ENCODE data around the gene BTG4.

BTG4 gene

DNA sequence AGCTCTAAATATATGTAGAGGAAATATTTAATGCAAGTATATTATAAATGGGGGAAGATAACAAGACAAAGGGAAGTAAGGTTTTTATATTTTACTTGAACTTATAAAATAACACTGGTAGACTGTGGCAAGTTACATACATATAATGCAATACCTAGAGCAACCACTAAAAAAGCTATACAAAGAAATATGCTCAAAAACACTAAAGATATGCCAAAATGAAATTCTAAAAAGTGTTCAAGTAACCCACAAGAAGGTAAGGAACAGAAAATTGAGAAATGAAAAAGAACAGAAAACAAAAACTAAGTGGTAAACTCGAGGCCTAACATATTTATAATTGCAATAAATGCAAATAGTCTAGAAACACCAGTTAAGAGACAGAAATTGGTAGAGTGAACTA is 32.5 kb downstream of the BTG4 start:
- no peak for DNase-seq

DNA sequence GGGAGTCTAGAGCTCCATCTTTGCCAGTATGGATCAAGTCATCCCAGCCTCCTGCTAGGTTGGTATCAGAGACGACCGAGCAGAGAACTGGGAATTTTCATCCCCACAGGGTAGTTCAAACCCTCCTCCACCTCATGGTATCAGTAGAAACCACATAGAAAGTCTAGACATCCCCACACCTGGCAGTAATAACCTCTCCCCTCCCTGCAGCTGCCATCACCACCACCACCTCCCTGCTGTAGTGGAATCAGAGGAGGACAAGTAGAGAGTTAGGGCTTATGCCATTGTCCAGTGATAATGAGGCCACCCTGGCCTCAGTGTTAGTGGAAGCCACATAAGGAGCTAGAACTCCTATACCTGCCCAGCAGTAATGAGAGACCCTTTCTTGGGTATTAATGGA is 34.3 kb downstream of the BTG4 start:
- DNase-seq: no peak

DNA sequence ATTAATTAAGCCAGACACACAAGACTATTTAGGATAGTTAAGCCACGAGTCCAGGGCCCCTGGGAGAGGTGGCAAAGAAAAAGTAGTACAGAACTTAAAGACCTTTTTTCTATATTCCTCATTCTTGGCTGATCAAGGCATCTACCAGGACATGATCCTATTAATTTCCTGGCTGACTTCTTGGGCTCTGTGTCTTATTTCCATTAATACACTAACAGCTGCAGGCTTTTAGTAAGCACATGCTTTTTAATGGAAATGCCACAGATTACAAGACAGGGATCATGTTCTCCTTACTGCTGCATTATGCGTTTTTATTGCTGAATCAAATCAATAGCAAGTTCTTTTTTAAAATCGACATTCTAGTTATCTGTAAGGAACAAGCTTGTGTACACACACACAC is 35.2 kb downstream of the BTG4 start:
- no peak for DNase-seq

DNA sequence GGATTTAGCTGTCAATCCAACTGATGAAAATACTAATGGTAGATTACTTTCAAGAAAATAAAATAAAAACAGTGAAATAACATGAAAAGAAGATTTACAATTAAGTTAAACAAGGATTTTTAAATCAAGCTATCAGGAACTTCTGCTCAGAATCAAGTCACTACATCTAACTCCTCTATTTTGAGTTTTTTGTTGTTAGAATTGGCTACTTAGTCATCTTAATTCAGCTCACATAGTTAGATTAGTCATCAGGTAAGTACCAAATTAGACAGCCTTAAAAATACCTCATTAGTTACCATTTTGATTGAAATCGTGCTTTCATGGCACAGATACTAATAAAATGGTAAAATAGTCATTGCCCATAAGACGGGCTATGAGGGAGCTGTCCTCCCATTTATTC is 35.8 kb downstream of the BTG4 start:
- no peak for DNase-seq

DNA sequence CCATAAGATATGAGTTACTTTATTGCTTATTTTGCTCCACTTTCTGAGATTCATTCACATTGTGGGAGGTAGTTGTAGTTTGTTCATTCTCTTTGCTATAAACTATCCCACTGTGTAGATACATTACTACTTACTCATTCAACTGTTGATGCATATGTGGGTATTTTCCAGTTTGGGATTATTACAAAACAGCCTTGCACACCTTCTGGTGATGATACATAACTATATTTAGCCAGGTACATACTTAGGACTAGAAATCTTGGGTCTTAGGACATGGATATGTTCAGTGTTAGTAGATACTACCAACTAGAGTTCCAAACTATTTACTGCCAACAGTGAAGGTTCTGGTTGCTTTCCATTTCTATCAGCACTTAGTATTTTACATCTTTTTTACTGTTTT is 37.8 kb downstream of the BTG4 start:
- DNase-seq: no peak

DNA sequence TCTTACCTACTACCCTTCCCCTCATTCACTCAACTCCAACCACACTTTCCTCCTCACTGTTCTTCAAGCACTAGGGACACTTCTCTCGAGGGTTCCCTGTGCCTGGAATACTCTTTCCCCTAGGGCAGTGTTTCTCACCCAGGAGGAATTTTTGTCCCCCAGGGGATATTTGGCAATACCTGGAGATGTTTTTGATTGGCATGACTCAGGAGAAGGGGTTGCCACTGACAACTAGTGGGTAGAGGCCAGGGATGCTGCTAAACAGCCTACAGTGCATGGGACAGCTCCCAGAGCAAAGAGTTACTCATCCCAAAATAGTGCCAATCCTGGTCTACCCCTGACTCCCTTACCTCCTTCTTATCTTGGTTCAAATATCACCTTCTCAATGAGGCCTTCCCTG is 40.0 kb downstream of the BTG4 start:
- no peak for DNase-seq

DNA sequence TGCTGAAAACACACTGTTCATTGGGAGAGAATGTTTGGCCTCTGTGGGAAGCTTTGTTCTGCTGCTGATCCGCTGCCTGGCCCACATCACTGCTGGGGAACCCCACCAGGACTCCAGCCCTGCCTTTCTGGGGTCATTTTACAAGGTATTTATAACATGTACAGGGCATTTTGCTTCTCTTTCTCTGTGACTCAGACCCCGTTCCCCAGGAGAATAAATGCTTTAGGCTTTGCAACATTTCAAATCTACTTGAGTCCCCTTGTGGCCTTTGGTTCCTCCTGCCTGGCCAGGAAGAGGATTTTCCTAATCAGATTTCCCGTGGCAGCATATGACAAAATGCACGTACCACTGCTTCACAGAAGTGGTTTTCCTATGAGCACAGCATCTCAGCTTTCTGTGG is 43.0 kb downstream of the BTG4 start:
- DNase-seq: no peak

DNA sequence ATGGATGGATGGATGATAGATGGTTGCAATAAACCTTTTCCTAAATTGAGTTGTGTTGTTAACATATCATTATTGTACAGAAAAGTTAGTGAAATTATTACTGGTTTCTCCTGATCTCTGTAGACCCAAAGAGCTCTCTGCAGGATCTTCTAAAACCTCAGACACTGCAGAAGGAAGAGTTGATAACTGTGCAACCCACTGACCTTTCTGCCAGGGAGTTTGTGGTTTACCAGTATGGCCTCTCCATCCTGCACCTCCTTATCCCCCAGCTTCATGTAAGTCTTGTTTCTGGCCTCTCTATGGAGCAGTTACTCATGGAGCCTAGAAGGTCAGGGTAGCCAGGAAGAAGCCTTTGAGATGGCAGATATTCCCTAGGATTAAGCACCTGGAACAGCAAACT is 45.6 kb downstream of the BTG4 start:
- DNase-seq: no peak

DNA sequence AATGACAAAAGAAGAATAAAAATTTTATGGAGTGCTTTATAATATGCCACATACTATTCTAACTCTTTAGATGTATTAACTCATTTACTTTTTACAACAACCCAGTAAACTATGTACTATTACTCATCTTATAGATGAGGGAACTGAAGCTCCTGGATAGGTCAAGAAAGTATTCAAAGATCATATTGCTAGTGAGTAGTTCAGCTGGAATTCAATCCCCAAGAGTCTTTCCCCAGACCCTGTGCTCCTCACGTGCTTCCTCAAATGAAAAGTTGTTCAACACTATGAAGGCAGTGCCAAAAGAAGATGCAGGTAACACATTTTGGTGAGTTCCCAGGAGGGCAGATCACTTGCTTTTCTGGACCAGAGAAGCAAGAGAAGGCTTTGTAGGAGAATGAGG is 46.8 kb downstream of the BTG4 start:
- no peak for DNase-seq

DNA sequence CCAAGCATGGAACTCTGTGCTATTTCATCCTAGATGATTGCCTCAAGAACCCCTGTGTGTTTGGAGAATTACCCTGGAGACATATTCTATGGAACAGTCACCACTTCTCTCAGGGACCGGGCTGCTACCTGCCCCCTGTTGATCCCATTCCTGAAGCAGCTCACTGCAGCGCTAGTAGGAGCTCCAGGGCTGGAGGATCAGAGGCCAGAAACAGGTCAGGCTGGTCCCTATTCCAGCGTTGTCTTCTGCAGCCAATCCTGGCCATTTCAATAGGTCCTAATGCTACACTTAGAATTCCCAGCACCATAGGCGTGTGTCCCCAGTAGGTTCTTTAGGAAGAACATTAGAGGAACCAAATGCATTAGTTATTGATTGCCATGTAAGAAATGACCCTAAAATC is 48.9 kb downstream of the BTG4 start:
- no peak for DNase-seq

DNA sequence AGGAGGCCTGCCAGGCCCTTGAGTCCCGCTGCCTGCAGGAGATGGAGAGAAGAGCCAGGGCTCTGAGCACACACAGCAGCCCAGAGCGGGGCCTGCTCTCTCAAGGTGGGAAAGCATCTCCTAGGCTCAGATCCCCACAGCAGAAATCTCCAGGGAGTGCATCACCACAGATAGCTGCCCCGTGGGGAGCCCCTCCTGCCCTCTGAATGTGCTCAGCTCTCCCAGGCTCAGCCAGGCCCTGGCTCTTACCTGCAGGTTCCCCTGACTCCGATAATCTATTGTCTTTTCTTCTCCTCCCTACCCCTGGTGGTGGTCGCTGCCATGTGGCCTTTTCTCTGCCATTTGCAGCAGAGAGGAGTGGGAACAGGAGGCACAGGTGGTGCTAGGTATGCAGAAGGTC is 49.9 kb downstream of the BTG4 start:
- no peak for DNase-seq

DNA sequence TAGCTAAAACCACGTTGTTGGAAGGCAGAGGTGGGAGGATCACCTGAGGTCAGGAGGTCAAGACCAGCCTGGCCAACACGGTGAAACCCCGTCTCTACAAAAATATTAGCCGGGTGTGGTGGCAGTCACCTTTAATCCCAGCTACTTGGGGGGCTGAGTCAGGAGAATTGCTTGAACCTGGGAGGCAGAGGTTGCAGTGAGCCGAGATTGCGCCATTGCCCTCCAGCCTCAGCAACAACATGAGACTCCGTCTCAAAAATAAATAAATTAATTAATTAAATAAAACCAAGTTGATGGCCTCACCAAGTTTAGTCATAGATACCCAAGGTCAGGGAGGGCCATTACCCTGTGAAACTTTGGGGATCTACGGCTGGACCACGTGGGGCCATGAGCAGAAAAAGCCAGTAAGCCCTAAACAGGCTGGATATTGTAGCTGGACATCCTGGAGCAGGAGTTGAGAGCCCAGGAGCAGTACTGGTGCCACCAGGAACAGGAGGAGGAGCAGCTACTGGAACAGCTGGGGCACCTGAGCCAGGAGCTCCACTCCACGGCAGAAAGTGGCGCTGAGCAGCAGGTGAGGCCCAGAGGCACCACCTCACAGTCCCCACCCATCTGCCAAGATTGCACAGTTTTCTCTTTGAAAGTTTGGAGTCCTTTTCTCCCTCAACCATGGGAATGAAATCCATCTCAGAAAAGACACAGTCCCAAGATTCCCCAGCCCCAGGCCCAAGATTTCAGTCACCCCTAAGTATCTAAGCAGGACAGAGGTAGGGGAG is 50.5 kb downstream of the BTG4 start:
- DNase-seq: no peak

DNA sequence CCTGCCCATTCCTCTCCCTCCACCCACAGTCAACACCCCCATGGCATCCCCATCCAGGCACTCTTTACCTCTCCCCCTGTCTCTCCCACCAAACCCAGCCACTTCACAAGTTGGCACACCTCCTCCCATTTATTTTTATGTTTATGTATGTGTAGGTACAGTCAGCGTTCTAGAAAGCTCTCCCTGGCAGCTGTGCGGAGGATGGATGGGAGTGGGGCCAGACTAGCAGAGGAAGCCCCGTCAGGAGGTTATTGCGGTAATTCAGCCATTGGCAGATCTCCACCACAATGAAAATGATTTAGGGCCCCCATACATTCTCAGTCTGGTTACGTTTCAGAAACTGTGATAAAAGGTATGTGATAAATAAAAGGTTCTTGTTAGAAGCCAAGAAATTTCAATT is 51.3 kb downstream of the BTG4 start:
- DNase-seq: no peak

DNA sequence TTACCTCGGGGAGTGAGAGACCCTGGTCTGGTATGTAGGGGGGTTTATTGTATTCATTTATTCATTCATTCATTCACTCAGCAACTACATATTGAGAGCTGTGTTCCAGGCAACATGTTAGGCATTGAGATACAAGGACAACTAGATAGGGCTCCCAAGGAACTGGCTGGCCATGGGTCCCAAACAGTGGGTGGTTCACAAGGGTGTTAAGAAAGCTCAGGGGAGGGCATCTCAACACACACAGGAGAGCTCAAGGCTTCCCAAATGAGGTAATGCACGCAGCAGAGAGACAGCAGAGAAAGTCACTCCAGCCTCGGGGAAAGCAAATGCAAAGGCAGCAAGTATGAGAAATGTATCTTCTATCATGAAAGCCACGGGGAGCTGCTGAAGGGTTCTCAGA is 51.8 kb downstream of the BTG4 start:
- no peak for DNase-seq

DNA sequence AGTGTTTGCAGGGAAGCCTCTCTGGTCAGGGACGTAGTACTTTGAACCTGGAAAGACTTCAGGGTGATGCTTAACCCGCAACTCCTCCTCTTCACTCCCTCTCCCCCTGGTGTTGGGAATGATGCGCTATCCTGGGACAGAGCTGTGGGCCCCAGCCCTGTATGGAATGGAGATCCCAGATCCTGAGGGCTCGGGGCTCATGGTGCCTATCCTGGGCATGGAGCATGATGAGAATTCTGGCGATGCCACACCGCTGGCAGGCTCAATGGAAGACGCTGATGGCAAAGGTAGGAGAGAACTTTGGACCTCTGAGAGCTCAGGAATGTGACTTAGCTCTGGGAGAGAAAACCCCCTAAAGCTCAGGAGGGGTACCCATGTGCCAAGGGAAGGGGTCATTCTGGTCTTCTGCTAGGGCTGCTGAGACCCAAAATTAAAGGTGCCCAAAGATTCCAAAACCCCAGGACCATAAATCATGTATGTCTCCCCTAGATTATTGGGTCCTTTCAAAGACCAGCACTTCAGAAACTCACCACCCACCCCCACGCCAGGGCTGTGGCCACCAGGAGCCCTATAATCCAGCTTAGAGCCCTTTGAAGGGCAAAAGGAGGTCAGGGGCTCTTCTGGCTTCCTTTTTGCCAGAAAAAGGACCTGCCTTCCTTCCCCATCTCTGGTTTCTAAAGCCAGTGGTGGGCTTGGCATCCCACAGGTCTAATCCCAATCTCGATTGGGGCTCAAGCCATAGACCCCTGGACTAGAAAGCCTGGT is 52.5 kb downstream of the BTG4 start:
- DNase-seq: no peak

DNA sequence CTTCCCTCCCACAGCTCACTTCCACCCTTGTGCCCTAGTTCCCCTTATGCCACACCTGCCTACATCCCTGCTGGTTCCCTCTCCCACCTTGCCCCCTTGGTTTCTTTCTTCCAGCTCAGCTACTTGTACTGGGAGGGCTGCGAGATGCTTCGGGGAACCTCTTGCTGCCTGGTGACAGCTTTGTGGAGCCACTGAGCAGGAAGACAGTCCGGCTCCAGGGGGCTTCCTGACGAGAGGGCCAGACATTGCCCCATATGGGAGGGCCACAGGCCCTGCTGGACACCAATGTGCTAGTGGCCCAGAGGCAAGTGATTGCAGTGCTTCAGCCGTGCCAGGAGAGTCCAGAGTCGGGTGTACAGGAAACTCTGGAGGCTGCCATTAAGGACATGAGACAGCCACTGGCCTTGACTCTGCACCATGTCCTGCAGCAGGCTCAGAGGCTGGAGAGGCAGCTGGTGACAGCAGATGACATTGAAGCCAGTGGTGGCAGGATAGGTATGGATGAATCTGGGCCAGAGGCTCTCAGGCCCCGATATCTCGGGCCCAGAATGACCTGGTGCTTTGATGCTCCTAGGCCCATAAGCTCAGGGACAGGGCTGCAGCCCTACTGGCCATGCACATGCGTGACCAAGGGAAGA is 54.3 kb downstream of the BTG4 start:
- DNase-seq: no peak

DNA sequence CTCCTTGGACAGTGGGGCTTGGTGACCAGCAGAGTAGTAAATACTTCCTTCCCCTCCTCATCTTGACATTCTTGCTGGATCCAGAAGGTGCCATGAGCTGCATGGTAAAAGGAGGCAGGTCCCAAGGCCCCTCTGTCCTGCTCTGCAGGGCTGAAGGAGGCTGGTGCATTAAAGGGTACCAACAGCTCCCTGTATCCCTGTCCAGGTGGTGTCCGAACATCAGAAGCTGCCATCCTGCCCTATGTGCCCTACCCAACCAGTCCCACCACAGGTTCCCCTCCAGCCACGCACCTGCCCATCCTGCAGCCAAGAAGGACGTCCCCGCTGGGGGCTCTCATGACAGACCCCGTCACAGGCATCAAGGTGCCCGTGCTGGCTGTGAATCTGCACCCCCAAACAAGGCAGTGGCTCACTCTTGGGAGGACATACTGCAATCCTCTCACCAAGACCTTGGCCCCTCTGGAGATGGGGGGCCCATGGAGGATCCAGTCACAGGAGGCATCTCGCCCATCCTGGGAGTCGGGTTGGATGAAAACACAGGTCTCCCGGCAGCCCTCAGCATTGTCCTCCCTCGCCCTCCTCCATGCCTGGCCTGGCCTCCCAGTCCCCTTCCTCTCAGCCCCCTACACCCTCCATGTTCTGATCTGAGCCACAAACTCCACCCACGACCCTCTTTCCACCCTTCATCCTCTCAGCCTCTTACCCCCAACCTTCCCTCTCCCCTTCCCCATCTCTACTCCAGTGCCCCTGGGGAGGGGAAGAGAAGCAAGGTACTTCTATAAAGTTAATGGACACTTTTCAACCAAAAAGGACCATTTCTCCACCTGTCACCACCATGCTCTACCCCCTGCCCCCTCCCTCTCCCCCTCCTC is 55.1 kb downstream of the BTG4 start:
- no peak for DNase-seq

DNA sequence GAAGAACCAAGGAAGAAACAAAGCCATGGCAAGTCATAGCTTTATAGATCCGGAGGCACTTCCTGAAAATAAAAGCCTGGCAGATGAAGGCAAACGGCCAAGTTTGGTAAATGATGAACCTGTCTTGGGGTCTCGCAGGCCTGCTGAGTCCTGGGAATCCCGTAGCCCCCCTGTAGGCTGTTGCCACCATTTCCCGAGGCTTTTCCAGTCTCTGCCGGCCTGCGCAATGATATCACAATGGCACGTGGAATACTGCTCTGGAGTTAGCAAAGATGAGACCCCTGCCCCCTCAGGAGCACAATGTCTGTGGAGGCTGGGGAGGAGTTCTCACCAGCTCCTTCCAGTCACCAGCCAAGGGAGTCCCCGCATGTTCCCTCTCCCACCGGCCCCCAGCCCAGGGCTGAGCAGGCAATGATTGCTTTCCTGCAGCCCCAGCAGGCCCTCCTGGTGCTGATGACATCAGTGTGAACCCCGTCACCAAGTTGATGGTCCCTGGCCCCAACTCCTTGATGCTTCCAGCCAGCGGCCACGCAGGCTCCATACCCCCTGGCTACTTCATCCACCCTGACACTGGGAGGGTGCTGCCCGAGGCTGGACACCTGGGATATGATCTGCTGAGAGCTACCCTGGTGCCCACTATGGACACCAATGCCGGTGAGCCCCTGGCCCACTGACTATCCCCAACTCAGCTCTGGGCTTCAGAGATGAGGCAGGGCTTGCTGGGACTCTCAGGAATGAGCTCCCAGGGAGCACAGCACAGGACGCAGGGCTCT is 55.9 kb downstream of the BTG4 start:
- no peak for DNase-seq

DNA sequence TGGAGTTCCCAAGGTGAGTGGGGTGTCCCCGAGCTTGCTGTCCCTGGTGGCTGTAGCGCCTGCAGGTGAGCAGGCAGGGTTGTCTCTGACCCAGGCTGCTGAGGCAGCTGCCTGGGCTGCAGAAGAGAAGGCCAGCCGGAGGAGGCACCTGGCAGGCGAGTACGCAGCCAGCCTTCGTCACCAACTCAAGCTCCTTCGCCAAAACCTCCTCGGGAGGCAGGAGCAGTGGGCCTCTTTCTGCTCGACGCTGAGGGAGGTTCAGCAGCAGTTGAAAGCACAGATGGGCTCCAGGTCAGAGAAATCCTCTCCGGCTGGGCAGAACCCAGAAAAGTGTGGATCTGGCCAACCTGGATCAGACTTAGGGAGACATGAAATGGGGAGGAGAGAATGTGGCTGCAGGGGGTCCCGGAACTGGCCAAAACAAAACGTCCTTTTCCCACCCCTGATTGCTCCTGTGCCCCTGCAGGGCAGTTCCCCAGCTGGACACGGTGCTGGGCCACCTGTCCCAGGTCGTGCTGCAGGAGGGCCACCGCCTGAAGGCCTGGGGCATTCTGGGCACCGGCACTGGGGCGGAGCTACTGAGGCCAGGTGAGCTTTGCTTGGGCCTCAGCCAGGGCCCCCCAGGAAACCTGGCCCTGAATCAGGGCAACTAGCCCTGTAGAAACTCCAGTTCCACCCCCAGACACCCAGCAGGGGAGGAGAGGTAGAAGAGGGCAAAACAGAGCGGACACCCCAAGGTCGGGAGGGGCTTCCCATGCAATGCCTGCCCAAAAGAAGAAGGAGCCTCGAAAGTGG is 56.7 kb downstream of the BTG4 start:
- no peak for DNase-seq

DNA sequence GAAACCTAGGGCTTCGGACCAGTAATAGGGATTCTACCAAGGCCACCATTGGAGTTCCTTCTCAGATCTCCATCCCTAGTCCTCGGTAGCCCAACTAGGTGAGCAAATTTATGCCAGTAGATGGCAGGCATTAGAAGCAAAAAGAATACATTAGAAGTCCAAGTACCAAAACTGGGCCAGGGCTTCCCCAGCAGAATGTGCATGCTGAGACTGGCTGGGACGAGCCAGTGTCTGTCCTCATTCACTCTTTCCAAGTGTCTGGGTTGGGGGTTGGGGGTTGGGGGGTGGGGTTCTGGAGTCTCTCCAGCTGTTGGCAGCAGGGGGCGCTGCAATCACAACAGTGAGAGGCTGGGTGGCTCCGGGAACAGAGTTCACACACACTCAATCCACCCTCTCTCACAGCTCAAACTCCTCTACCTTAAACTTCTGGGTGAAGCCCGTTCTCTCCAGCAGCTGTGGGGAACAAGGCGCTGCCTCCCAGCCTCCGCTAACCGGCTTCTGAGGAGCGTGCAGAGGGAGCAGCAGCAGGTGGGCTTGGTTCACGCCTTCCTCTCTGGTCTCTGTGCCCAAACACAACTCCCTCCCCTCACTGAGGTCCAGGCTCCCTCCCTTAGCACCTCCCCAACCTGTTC is 57.5 kb downstream of the BTG4 start:
- DNase-seq: peak; percentile 47

All from DMS79 treated with DMSO at 0.1 percent for 48 hours (cell line).